Left renal cortex interstitium (tissue), 4 donors: Measurements from ENCODE around the gene CRYAB. TPM values are rescaled to one million over a fixed set of nuclear protein-coding genes. Genes with fewer than 3 reads are reported as not detected.

Source experiments
- polyA plus RNA-seq, 4 donors: library from polyadenylated mRNA; unstranded; fragments of 120-200 nt; gene quantifications; one replicate each; pipeline ENCODE4 v1.2.1, GENCODE V29; 2013; ENCODE audit not compliant: insufficient read length in 4 of 4

CRYAB gene
- polyA plus RNA-seq, 4 donors: 46.4 to 69.2 (median 52.6) TPM

Other genes starting within 250 kb of the CRYAB start
- 10 to 100 TPM; 19.2 to 26.6 (median 19.6) TPM for gene PPP2R1B, start 145.4 kb downstream of the CRYAB start, polyA plus RNA-seq
- 10 to 100 TPM; 38.2 to 47.6 (median 42.6) TPM for gene ALG9, start 40.2 kb downstream of the CRYAB start, polyA plus RNA-seq
- 1 to 10 TPM; 5.1 to 6.1 (median 5.6) TPM for gene FDXACB1, start 32.6 kb downstream of the CRYAB start, polyA plus RNA-seq
- gene CFAP68, start 32.2 kb downstream of the CRYAB start, polyA plus RNA-seq: 10 to 100 TPM; 39.9 to 51.3 (median 43.6) TPM
- gene HSPB2, start 964 bp upstream of the CRYAB start, polyA plus RNA-seq: 1 to 10 TPM; 1.8 to 3.1 (median 2.3) TPM
- 10 to 100 TPM in 3 of 4 donors, 1 to 10 TPM in 1; 9.7 to 14.4 (median 12.9) TPM for gene C11orf52, start 7.1 kb upstream of the CRYAB start, polyA plus RNA-seq
- gene DIXDC1, start 25.6 kb upstream of the CRYAB start, polyA plus RNA-seq: 10 to 100 TPM; 19.2 to 20.7 (median 20.0) TPM
- gene DLAT, start 113.6 kb upstream of the CRYAB start, polyA plus RNA-seq: 10 to 100 TPM; 46.3 to 56.9 (median 48.9) TPM
- 10 to 100 TPM in 3 of 4 donors, 1 to 10 TPM in 1; 7.6 to 13.7 (median 11.0) TPM for gene PIH1D2, start 162.2 kb upstream of the CRYAB start, polyA plus RNA-seq
- 10 to 100 TPM; 48.8 to 61.1 (median 55.4) TPM for gene NKAPD1, start 162.5 kb upstream of the CRYAB start, polyA plus RNA-seq
- gene TIMM8B, start 175.0 kb upstream of the CRYAB start, polyA plus RNA-seq: 10 to 100 TPM; 65.0 to 88.9 (median 76.5) TPM
- 100 to 1,000 TPM; 162 to 223 (median 180) TPM for gene SDHD, start 175.1 kb upstream of the CRYAB start, polyA plus RNA-seq